Neural cell (in vitro differentiated cells): ENCODE results near the gene JPT2.

ENCODE experiments used
- CTCF ChIP-seq: fragments of 450-650 bp; IDR thresholded peaks from 2 replicates; pipeline ENCODE4 v1.5.1; 2014; ENCODE audit warnings: antibody characterized with exemption, mild to moderate bottlenecking, moderate library complexity; ENCODE audit not compliant: poor library complexity, severe bottlenecking
- EP300 ChIP-seq: fragments of 450-650 bp; conservative IDR thresholded peaks from 2 replicates; pipeline ENCODE4 v1.6.1; 2014; ENCODE audit warnings: antibody characterized with exemption, mild to moderate bottlenecking, moderate library complexity; ENCODE audit not compliant: poor library complexity, severe bottlenecking
- MXI1 ChIP-seq: fragments of 450-650 bp; conservative IDR thresholded peaks from 2 replicates; pipeline ENCODE4 v1.6.1; 2014; ENCODE audit warnings: antibody characterized with exemption, mild to moderate bottlenecking; ENCODE audit not compliant: poor library complexity, severe bottlenecking
- POLR2AphosphoS5 ChIP-seq: IDR thresholded peaks from 2 replicates; pipeline ENCODE4 v1.6.1; 2012

GRCh38 chr16:1645914-1646525 is 32.1 kb upstream of the JPT2 start:
- no peak for TF ChIP-seq MXI1
- no peak for TF ChIP-seq CTCF
- no peak for TF ChIP-seq EP300
- TF ChIP-seq POLR2AphosphoS5: no peak
